Activated T-helper 17 cell treated with anti-CD3 and anti-CD28 coated beads, Interleukin-2, amount 50 U/mL, for 72 hours (primary cell): ENCODE measurements around the gene LRRC4B. TPM values are rescaled to one million over a fixed set of nuclear protein-coding genes. Genes with fewer than 3 reads are reported as not detected.
"Not testable (repeated sequence)": the region's sequence is repeated elsewhere in the genome, so short reads cannot be mapped to it uniquely, and the experiment has no call there.

Experiments
- ATAC-seq: fragments of 150-1000 bp; cut with Tn5 transposase; replicated peaks from 2 replicates; pipeline ENCODE4 v1.10.0; 2021; ENCODE audit warnings: mild to moderate bottlenecking, moderate library complexity
- H3K27ac Mint-ChIP-seq: one replicate; pipeline ENCODE4 v1.8.0; 2022; ENCODE audit warnings: mixed read lengths
- H3K27me3 Mint-ChIP-seq: one replicate; pipeline ENCODE4 v1.8.0; 2022; ENCODE audit warnings: mixed read lengths
- H3K36me3 Mint-ChIP-seq: one replicate; pipeline ENCODE4 v1.8.0; 2022; ENCODE audit warnings: low read depth, mild to moderate bottlenecking, mixed read lengths
- H3K4me1 Mint-ChIP-seq: one replicate; pipeline ENCODE4 v1.8.0; 2022; ENCODE audit warnings: mixed read lengths
- H3K4me3 Mint-ChIP-seq: one replicate; pipeline ENCODE4 v1.8.0; 2022; ENCODE audit warnings: mild to moderate bottlenecking, mixed read lengths
- H3K9me3 Mint-ChIP-seq: one replicate; pipeline ENCODE4 v1.8.0; 2022; ENCODE audit warnings: mixed read lengths
- total RNA-seq, 2 donors: library from RNA; stranded (reverse); gene quantifications; one replicate each; pipeline ENCODE4 v1.2.3, GENCODE V29; 2022

The LRRC4B gene, protein sequence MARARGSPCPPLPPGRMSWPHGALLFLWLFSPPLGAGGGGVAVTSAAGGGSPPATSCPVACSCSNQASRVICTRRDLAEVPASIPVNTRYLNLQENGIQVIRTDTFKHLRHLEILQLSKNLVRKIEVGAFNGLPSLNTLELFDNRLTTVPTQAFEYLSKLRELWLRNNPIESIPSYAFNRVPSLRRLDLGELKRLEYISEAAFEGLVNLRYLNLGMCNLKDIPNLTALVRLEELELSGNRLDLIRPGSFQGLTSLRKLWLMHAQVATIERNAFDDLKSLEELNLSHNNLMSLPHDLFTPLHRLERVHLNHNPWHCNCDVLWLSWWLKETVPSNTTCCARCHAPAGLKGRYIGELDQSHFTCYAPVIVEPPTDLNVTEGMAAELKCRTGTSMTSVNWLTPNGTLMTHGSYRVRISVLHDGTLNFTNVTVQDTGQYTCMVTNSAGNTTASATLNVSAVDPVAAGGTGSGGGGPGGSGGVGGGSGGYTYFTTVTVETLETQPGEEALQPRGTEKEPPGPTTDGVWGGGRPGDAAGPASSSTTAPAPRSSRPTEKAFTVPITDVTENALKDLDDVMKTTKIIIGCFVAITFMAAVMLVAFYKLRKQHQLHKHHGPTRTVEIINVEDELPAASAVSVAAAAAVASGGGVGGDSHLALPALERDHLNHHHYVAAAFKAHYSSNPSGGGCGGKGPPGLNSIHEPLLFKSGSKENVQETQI
- not detected for total RNA-seq

DNA sequence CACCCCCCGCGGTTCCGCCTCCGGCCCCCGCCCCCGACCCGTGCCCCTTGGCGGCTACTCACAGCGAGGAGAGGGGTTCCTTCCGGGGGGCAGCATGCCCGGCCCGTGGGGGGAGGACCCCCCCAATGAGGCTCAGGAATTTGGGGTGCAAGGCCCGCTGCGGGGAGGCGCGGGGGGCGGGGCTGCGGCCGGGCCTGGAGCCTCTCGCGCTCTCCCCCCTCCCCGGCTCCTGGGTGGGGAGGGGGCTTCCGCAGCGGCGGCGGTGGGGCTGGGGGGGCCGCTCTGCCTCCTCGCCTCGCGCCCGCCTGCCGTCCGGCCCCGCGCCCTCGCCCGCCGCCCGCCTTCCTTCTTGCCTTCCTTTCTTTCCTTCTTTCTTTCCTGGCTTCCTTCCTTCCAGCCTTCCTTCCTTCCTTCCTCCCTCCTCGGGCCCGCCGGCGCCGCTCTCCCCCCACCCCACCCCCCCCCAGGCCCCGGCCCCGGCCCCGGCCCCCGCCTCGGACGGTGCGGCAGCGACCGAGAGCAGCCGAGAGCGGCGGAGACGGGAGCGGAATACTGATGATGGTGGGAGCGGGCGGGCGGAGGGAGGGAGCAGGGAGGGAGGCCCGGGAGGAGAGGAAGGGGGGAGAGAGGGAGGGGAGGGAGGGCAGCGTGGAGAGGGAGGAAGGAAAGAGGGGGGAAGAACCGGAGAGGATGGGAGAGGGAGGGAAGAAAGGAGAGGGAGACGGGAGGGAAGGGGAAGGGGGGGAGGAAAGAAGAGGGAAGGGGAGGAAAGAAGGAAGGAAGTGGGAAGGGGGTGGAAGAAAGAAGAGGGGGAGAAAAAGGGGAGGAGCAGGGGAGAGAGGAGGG is at the start of gene LRRC4B:
Gene LRRC4B (minus strand): TSS at position 554 of the 846 bp plus-strand sequence. CDS start 19,597 bp downstream, outside the sequence.
- peaks cover 6% of the 10 kb centered on the region for H3K4me1 Mint-ChIP-seq
- no peaks in the 10 kb centered on the region for H3K36me3 Mint-ChIP-seq
- H3K27ac Mint-ChIP-seq, result no peak within 1 kb of the TSS
- no peak within 1 kb of the TSS for H3K4me3 Mint-ChIP-seq
- H3K9me3 Mint-ChIP-seq, result no peaks in the 10 kb centered on the region
- H3K27me3 Mint-ChIP-seq, result peaks cover 54% of the 10 kb centered on the region
- ATAC-seq, result no peak

DNA sequence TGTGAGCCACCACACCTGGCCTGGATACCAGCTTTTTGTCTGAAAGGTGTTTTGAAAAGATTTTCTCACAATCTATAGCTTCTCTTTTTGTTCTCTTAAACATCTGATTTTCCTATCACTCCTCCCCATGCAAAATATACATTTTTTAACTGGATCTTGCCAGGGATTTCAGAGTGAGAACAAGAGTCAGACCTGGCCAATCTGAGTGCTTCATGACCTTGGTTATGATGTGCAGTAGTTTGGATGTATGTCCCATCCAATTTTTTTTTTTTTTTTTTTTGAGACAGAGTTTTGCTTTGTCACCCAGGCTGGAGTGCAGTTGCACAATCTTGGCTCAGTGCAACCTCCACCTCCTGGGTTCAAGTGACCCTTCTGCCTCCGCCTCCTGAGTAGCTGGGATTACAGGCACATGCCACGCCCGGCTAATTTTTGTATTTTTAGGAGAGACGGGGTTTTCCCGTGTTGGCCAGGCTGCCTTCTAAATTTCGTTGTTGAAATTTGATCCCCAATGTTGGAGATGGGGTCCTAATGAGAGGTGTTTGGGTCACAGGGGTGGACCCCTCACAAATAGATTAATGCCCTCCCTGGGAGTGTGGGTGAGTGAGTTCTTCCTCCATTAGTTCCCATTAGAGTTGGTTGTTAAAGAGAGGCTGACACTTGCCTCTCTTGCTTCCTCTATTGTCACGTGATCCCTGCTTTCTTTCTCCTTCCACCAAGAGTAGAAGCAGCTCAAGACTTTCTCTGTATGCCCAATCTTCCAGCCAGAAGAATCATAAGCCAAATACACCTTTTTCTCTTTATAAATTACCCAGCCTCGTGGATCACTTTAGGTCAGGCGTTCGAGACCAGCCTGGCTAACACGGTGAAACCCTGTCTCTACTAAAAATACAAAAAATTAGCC is 44.5 kb upstream of the LRRC4B start:
- ATAC-seq, H3K27me3 Mint-ChIP-seq, H3K36me3 Mint-ChIP-seq, H3K4me1 Mint-ChIP-seq, H3K4me3 Mint-ChIP-seq, H3K27ac Mint-ChIP-seq, H3K9me3 Mint-ChIP-seq: not testable (repeated sequence)

DNA sequence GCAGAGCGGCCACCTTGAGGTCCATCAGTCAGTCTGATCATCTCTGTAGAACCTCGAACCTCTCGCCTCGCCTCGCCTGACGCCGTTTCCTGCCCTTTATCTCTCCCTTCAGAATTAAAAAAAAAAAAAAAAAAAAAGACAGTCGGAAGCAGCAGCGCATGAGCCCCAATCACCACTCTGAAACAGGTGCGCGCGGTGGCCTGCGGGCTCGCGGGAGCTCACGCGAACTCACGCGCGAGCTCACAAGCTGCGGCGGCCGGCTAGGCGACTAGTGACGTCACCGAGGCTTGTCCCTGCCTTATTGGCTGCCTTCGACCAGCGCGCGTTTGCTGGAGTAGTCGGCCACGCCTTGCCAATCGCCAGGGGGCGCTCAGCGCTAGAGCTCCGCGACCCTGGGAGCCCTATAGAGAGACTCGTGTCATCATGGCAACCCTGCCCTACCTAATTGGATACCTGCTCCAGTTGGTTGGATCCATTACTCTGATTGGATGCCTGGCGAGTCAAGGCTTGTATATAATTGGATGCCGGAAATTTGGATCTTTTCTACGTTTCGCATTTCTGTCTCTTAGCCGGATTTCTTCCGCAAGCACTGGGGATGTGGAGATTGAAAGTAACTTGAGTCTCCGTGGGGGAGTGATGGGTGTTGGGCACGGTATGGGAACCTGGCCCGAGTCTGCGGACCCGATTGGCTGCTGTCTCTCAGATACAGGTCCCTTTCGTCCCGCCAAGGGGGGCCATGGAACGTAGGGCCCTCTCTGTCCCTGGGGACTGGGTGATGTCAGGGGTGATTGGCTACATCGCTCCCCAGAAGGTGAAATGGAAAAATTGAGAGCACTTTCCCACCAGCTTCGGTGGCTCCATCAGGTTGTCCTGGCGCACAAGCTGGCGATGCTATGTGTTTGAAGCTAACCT is 39.9 kb upstream of the LRRC4B start:
- peak overlapping the region; percentile 61 for H3K4me3 Mint-ChIP-seq
- ATAC-seq, result peak; percentile 85
- H3K4me1 Mint-ChIP-seq, result peaks cover 9% of the 10 kb centered on the region
- no peaks in the 10 kb centered on the region for H3K36me3 Mint-ChIP-seq
- peaks cover 18% of the 10 kb centered on the region for H3K27me3 Mint-ChIP-seq
- peaks cover 7% of the 10 kb centered on the region for H3K9me3 Mint-ChIP-seq
- no peak overlapping the region for H3K27ac Mint-ChIP-seq

DNA sequence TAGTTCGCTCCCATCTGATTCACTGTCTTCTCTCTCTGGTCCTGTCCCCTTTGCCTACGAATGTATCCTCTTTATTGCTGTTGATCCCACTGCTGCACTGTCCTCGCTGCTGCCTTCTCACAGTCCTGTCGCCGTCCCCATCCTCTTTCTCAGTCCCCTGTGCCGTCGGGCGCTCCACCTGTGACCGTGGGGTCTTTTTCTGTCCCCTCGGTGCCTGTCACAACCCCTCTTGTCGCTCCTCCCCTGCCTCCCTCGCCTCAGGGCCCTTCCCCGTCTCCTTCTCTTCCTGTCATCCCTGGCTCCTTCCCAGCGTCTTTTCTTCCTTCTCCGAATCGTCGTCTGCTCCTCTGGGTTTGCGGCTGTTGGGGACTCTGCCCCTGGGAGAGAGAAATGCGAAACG is 39.2 kb upstream of the LRRC4B start:
- Mint-ChIP-seq H3K9me3 (peaks cover 7% of the 10 kb centered on the region), H3K4me3 (peak overlapping the region; percentile 61), H3K36me3 (no peaks in the 10 kb centered on the region), H3K27me3 (peaks cover 25% of the 10 kb centered on the region), H3K4me1 (peaks cover 9% of the 10 kb centered on the region), H3K27ac (no peak overlapping the region)
- no peak for ATAC-seq

DNA sequence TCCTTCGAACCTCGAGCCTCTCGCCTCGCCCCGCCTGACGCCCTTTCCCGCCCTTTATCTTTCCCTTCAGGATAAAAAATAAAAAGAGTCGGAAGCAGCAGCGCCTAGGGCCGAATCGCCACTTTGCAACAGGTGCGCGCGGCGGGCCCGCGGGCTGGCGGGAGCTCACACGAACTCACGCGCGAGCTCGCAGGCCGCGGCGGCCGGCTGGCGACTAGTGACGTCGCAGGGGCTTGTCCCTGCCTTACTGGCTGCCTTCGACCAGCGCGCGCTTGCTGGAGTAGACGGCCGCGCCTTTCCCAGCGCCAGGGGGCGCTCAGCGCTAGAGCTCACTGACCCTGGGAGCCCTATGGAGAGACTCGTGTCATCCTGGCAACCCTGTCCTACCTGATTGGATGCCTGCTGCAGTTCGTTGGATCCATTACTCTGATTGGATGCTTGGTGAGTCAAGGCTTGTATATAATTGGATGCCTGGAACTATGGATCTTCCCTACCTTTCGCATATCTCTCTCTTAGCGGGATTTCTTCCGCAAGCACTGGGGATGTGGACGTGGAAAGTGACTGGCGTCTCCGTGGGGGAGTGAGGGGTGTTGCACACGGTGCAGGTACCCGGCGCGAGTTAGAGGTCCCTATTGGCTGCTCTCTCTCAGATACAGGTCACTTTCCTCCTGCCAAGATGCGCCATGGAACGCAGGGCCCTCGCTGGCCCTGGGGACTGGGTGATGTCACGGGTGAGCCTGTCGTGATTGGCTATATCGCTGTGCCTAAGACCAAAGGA is 38.0 kb upstream of the LRRC4B start:
- H3K27ac Mint-ChIP-seq, result not testable (repeated sequence)

DNA sequence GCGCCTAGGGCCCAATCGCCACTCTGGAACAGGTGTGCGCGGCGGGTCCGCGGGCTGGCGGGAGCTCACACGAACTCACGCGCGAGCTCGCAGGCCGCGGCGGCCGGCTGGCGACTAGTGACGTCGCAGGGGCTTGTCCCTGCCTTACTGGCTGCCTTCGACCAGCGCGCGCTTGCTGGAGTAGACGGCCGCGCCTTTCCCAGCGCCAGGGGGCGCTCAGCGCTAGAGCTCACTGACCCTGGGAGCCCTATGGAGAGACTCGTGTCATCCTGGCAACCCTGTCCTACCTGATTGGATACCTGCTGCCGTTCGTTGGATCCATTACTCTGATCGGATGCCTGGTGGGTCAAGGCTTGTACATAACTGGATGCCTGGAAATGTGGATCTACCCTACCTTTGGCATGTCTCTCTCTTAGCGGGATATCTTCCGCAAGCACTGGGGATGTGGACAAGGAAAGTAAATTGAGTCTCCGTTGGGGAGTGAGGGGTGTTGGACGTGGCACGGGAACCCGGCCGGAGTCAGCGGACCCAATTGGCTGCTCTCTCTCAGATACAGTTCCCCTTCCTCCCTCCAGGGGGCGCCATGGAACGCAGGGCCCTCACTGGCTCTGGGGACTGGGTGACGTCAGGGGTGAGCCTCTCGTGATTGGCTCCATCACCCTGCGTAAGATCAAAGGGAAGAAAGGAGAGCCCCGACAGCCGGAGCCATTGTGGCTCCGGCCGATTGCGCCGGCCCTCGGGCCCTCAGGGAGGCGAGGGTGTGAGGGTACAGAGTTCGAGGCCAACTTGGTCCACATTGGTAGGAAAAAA is 36.2 kb upstream of the LRRC4B start:
- H3K4me1 Mint-ChIP-seq, H3K4me3 Mint-ChIP-seq, H3K27ac Mint-ChIP-seq, H3K36me3 Mint-ChIP-seq, H3K9me3 Mint-ChIP-seq: not testable (repeated sequence)
- ATAC-seq, result peak; percentile 44
- H3K27me3 Mint-ChIP-seq, result peaks cover 44% of the 10 kb centered on the region

More for the DNA sequence above, 38.0 kb upstream of the LRRC4B start:
- Mint-ChIP-seq H3K27me3 (peaks cover 35% of the 10 kb centered on the region), H3K4me3 (peak overlapping the region; percentile 13)
- not testable (repeated sequence) for H3K9me3 Mint-ChIP-seq, H3K36me3 Mint-ChIP-seq, H3K4me1 Mint-ChIP-seq
- peak; percentile 54 for ATAC-seq

DNA sequence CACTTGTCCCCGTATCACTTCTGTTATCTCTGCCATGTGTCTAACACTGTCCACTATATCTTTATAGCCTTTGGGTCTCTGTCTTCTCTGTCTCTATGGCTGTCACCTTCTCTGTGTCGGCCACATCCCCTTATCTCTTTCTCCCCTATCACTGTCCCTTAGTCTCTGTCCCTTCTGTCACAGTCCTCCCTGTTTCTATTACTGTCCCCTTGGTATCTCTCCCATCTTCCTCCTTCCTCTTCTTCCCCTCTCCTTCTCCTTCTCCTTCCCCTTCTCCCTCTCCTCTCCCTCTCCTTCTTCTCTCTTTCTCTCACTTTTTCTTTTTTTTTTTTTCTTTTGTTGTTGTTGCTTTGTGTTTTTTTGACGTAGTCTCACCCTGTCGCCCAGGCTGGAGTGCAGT is 34.7 kb upstream of the LRRC4B start:
- ATAC-seq, result no peak
- no peak overlapping the region for H3K4me3 Mint-ChIP-seq
- peaks cover 3% of the 10 kb centered on the region for H3K9me3 Mint-ChIP-seq
- H3K4me1 Mint-ChIP-seq, result peaks cover 4% of the 10 kb centered on the region
- H3K27me3 Mint-ChIP-seq, result peaks cover 46% of the 10 kb centered on the region
- no peaks in the 10 kb centered on the region for H3K36me3 Mint-ChIP-seq
- no peak overlapping the region for H3K27ac Mint-ChIP-seq

DNA sequence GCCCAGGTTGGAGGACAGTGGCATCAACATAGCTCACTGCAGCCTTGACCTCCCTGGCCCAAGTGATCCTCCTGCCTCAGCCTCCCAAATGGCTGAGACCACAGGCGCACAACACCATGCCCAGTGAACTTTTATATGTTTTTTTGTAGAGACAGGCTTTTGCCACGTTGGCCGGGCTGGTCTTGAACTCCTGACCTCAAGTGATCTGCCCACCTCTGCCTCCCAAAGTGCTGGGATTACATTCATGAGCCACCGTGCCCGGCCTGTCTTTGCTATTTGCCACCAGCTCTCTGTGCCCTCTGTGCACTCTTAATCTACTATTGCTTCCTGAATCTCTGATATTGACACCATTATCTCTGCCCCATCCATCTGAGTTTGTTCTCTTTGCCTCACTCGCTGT is 34.3 kb upstream of the LRRC4B start:
- H3K9me3 Mint-ChIP-seq, result peaks cover 3% of the 10 kb centered on the region
- no peak overlapping the region for H3K27ac Mint-ChIP-seq
- H3K4me1 Mint-ChIP-seq, result peaks cover 4% of the 10 kb centered on the region
- H3K4me3 Mint-ChIP-seq, result no peak overlapping the region
- peaks cover 44% of the 10 kb centered on the region for H3K27me3 Mint-ChIP-seq
- ATAC-seq, result no peak
- H3K36me3 Mint-ChIP-seq, result no peaks in the 10 kb centered on the region

DNA sequence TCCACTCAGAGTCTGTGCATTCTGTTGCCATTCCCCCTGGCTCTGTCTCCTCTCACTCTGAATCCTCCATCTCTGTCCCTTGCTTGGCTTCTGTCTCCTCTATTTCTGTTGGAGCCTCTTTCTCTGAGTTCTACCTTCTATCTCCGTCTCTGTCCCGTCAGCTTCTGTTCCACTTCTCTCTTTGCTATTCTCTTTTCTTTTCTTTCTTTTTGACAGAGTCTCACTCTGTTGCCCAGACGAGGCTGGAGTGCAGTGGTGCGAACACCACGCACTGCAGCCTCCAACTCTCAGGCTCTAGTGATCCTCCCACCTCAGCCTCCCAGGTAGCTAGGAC is 33.8 kb upstream of the LRRC4B start:
- Mint-ChIP-seq H3K27ac (no peak overlapping the region), H3K4me1 (no peaks in the 10 kb centered on the region), H3K9me3 (no peaks in the 10 kb centered on the region), H3K27me3 (peaks cover 39% of the 10 kb centered on the region), H3K4me3 (no peak overlapping the region), H3K36me3 (no peaks in the 10 kb centered on the region)
- no peak for ATAC-seq

DNA sequence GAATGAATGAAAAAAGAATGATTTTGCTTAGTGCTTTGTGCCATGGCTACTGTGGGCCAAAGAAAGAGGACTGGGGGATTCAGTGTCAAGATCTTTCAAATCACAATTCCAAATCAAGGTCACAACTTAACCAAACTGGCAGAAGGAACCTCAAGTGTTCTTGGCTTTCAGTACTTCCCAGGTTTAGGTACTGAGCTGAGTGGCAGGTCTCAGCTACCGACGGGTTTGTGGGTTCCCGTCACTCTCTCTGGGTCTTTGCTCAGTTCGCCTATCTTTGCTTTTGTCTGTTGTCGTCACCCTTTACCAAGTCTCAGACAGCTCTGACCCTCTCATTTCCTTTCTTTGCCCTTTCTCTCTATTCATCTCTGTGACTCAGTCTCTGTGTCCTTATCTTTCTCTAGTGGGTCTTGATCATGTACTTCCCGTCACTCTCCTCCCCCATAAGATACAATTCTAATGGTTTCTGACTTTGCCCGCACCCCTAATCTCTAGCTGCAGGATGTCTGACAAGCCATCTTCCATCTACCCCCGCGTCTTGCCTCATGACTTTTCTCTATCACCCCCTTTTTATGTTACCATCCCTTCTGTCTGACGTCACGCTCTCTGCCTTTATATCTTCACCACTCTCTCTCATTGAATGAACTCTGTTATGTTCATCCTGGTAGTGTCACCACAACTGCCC is 33.3 kb upstream of the LRRC4B start:
- Mint-ChIP-seq H3K36me3 (no peaks in the 10 kb centered on the region), H3K27me3 (peaks cover 38% of the 10 kb centered on the region), H3K4me1 (no peaks in the 10 kb centered on the region), H3K27ac (no peak overlapping the region), H3K9me3 (no peaks in the 10 kb centered on the region), H3K4me3 (no peak overlapping the region)
- no peak for ATAC-seq

DNA sequence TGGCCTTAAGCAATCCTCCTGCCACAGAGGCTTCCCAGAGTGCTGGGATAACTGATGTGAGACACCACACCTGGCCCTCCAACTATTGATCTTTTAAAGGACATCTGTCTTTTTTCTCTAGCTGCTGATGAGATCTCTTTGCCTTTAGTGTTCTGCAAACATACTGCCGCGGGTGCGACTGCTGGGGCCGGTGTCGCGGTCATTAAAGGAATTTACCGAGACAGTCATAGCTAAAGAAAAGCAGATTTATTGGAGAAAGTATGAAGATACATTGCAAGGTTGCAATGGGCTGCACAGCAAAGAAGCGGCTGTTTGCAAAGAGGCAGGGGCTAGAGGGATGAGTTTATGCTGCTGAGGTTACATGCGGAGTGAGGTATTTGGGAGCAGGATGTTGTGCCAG is 31.2 kb upstream of the LRRC4B start:
- H3K4me3 Mint-ChIP-seq, result no peak overlapping the region
- peaks cover 36% of the 10 kb centered on the region for H3K27me3 Mint-ChIP-seq
- H3K4me1 Mint-ChIP-seq, result no peaks in the 10 kb centered on the region
- H3K36me3 Mint-ChIP-seq, result no peaks in the 10 kb centered on the region
- no peaks in the 10 kb centered on the region for H3K9me3 Mint-ChIP-seq
- H3K27ac Mint-ChIP-seq, result no peak overlapping the region
- no peak for ATAC-seq
